K562 (cell line): Measurements from ENCODE around the gene GLI1. TPM values are rescaled to one million over a fixed set of nuclear protein-coding genes. Genes with fewer than 3 reads are reported as not detected.
A peak's percentile ranks its signal among the peaks of the same experiment; 100 is the strongest.

Experiments
- ARID3B ChIP-seq: fragments of 250-450 bp; sonication (Bioruptor Pico); IDR thresholded peaks from 2 replicates; pipeline ENCODE4 v1.4.0; 2020; ENCODE audit warnings: borderline replicate concordance
- CBX3 ChIP-seq, 2 experiments: IDR thresholded peaks; 1 replicate in 1 of 2; 2 replicates in 1 of 2; pipeline ENCODE4 v1.6.1; 2012; ENCODE audit warnings: inconsistent platforms in 2 of 2, low read length in 2 of 2, borderline replicate concordance in 1 of 2, control low read depth in 1 of 2
- ETV1 ChIP-seq: fragments of 450-650 bp; conservative IDR thresholded peaks from 2 replicates; pipeline ENCODE4 v1.6.1; 2016; ENCODE audit warnings: missing genetic modification characterization, control low read depth, low read depth, missing compliant biosample characterization
- HES1 ChIP-seq: fragments of 450-650 bp; IDR thresholded peaks from 2 replicates; pipeline ENCODE4 v1.6.1; 2016; ENCODE audit warnings: low read depth, mild to moderate bottlenecking, moderate library complexity
- KLF16 ChIP-seq: IDR thresholded peaks from 2 replicates; pipeline ENCODE4 v1.6.1; 2016; ENCODE audit warnings: antibody characterized with exemption
- NFIC ChIP-seq: fragments of 450-650 bp; IDR thresholded peaks from 2 replicates; pipeline ENCODE4 v1.6.1; 2017; ENCODE audit warnings: mild to moderate bottlenecking, inconsistent platforms
- NR2F6 ChIP-seq: fragments of 450-650 bp; formaldehyde crosslinking; IDR thresholded peaks from 2 replicates; pipeline ENCODE4 v1.4.0; 2020; ENCODE audit warnings: mild to moderate bottlenecking
- RCOR1 ChIP-seq, 2 experiments: IDR thresholded peaks; 2 replicates each; pipeline ENCODE4 v1.6.1; 2012; ENCODE audit warnings: low read depth in 2 of 2, low read length in 2 of 2, borderline replicate concordance in 1 of 2, improper control_type of control experiment in 1 of 2
- STAT5A ChIP-seq: IDR thresholded peaks from 2 replicates; pipeline ENCODE4 v1.6.1; 2012; ENCODE audit warnings: low read length, inconsistent platforms, borderline replicate concordance
- XRCC4 ChIP-seq: IDR thresholded peaks from one replicate; pipeline ENCODE4 v1.6.1; 2011; ENCODE audit not compliant: insufficient read depth, insufficient read length; ENCODE audit errors: extremely low read depth
- ZEB2 ChIP-seq: fragments of 450-650 bp; IDR thresholded peaks from 2 replicates; pipeline ENCODE4 v1.6.1; 2016
- ZNF277 ChIP-seq: fragments of 250-450 bp; sonication (Bioruptor Pico); IDR thresholded peaks from 2 replicates; pipeline ENCODE4 v1.8.0; 2022; ENCODE audit warnings: inconsistent platforms, mild to moderate bottlenecking, moderate library complexity, borderline replicate concordance
- ZNF347 ChIP-seq: fragments of 450-650 bp; formaldehyde crosslinking; IDR thresholded peaks from 2 replicates; pipeline ENCODE4 v1.4.0; 2020; ENCODE audit warnings: low read depth, mild to moderate bottlenecking, moderate library complexity
- ZNF408 ChIP-seq: fragments of 250-450 bp; sonication (Bioruptor Pico); IDR thresholded peaks from 2 replicates; pipeline ENCODE4 v1.4.0; 2020; ENCODE audit warnings: low read depth, mild to moderate bottlenecking, moderate library complexity
- polyA plus RNA-seq, 8 experiments: library from polyadenylated mRNA; depleted of rRNA in 4 of 8; stranded (reverse) in 5 of 8; unstranded in 3 of 8; fragments of >200 nt; fragmentation: Nextera tagmentation in 2 of 8; fragmentation: Illumina TruSeq in 1 of 8; extraction: Ambion mirVana in 2 of 8; extraction: Trizol in 1 of 8; gene quantifications; 2 replicates each; pipeline versions ENCODE4 v1.2.1 to v1.2.3, GENCODE V29; 2011 to 2014; ENCODE audit warnings: inconsistent platforms in 1 of 8, missing spikeins in 1 of 8
- total RNA-seq, 7 experiments: library from RNA; depleted of rRNA in 6 of 7; stranded (reverse); fragments of >200 nt in 6 of 7; fragmentation: Illumina TruSeq in 2 of 7; extraction: Trizol in 2 of 7; gene quantifications; 2 replicates each; pipeline versions ENCODE4 v1.2.1 to v1.2.3, GENCODE V29; 2011 to 2021; ENCODE audit warnings: low replicate concordance in 1 of 7

Gene GLI1
- total and polyA plus RNA-seq, 9 of the 15 experiments (the other 6 are each of a cell fraction or from before 2014, with no cell fraction given): 0.24 to 3.7 (median 0.61) TPM

GRCh38 chr12:57462251-57462911 lies 2.8 kb downstream of the GLI1 start (continued):
- TF ChIP-seq ZNF277 (CRISPR knock-in tag): no peak
- peak; percentile 10; the same call in 1 of the 2 replicates for TF ChIP-seq STAT5A
- TF ChIP-seq XRCC4: no peak
- no peak for TF ChIP-seq HES1
- TF ChIP-seq ETV1 (tag): no peak; the same call in 1 of the 2 replicates
- no peak for TF ChIP-seq ARID3B
- no peak for TF ChIP-seq ZNF347 (CRISPR knock-in tag)
- peak in 1 of 2 experiments; percentile 81; a peak in 2 of 3 replicates for TF ChIP-seq CBX3 (IDR thresholded peaks at IDR 0.05; ENCODE audit: borderline replicate concordance in 1 of 2, low read length in 2 of 2)
- peak; percentile 87; the same call in 1 of the 2 replicates for TF ChIP-seq ZEB2
- TF ChIP-seq RCOR1 (IDR thresholded peaks at IDR 0.05; ENCODE audit: borderline replicate concordance in 1 of 2, low read depth in 2 of 2, low read length in 2 of 2): peak in 1 of 2 experiments; percentile 31; a peak in 1 of 4 replicates
- peak; percentile 76; the same call in 1 of the 2 replicates for TF ChIP-seq KLF16
- TF ChIP-seq NFIC: peak; percentile 33; the same call in 1 of the 2 replicates
- no peak for TF ChIP-seq NR2F6
- no peak for TF ChIP-seq ZNF408 (CRISPR knock-in tag)
